HEK293 (cell line): ENCODE measurements around the gene IGFLR1.

ENCODE experiments used
- CTCF ChIA-PET: fragments of 350-600 bp; formaldehyde crosslinking; extraction: SDS; loops from one replicate; lab custom pipeline; 2021; ENCODE audit warnings: antibody characterized with exemption; lab: Yijun Ruan, JAX
- POLR2A ChIA-PET: fragments of 300-600 bp; formaldehyde crosslinking; extraction: SDS; loops from one replicate; lab custom pipeline; 2020; ENCODE audit warnings: antibody characterized with exemption, inconsistent platforms; lab: Yijun Ruan, JAX
- H3K27ac ChIP-seq: fragments of 200-500 bp; sonication (Bioruptor generic); 2 replicates; pipeline ENCODE4 v1.5.1; 2014; ENCODE audit warnings: low read depth, low read length, control low read depth, inconsistent platforms; ENCODE audit errors: extremely low read depth
- H3K36me3 ChIP-seq, 2 experiments: fragments of 200-500 bp in 1 of 2; sonication (Bioruptor generic) in 1 of 2; 1 replicate in 1 of 2; 2 replicates in 1 of 2; pipeline ENCODE4 v1.5.1; 2014 to 2017; ENCODE audit warnings: inconsistent platforms in 2 of 2, low read length in 2 of 2; ENCODE audit not compliant: control insufficient read depth in 2 of 2, insufficient read depth in 1 of 2
- H3K4me1 ChIP-seq: fragments of 200-500 bp; sonication (Bioruptor generic); 2 replicates; pipeline ENCODE4 v1.5.1; 2014; ENCODE audit warnings: mild to moderate bottlenecking, low read length, inconsistent platforms; ENCODE audit not compliant: control insufficient read depth, insufficient read depth
- H3K4me3 ChIP-seq: 2 replicates; pipeline ENCODE4 v1.5.1; 2011; ENCODE audit warnings: low read depth, mild to moderate bottlenecking, control low read depth, low read length, moderate library complexity
- H3K9me3 ChIP-seq: fragments of 200-500 bp; sonication (Bioruptor generic); 2 replicates; pipeline ENCODE4 v1.5.1; 2014; ENCODE audit warnings: low read depth, low read length, inconsistent platforms; ENCODE audit not compliant: control insufficient read depth, insufficient read depth
- PRDM1 ChIP-seq: fragments of 450-650 bp; formaldehyde crosslinking; IDR thresholded peaks from 2 replicates; pipeline ENCODE4; 2016; ENCODE audit warnings: missing biosample characterization, missing genetic modification characterization
- RBAK ChIP-seq: fragments of 450-650 bp; formaldehyde crosslinking; IDR thresholded peaks from 2 replicates; pipeline ENCODE4 v1.5.1; 2016; ENCODE audit warnings: missing biosample characterization, missing genetic modification characterization
- WT1 ChIP-seq: fragments of 450-650 bp; formaldehyde crosslinking; IDR thresholded peaks from 2 replicates; pipeline ENCODE4 v1.5.1; 2016; ENCODE audit warnings: missing biosample characterization, missing genetic modification characterization
- ZIC2 ChIP-seq: fragments of 450-650 bp; formaldehyde crosslinking; IDR thresholded peaks from 2 replicates; pipeline ENCODE4 v1.5.1; 2016; ENCODE audit warnings: missing biosample characterization, missing genetic modification characterization
- ZNF112 ChIP-seq: fragments of 450-650 bp; formaldehyde crosslinking; IDR thresholded peaks from 2 replicates; pipeline ENCODE4 v1.5.0; 2017; ENCODE audit warnings: missing biosample characterization, missing genetic modification characterization
- ZNF121 ChIP-seq: fragments of 450-650 bp; formaldehyde crosslinking; IDR thresholded peaks from 2 replicates; pipeline ENCODE4 v1.5.1; 2016; ENCODE audit warnings: missing biosample characterization, missing genetic modification characterization
- ZNF19 ChIP-seq: fragments of 450-650 bp; formaldehyde crosslinking; IDR thresholded peaks from 2 replicates; pipeline ENCODE4; 2016; ENCODE audit warnings: missing biosample characterization, missing genetic modification characterization, low read depth
- ZNF266 ChIP-seq: fragments of 450-650 bp; formaldehyde crosslinking; IDR thresholded peaks from 2 replicates; pipeline ENCODE4 v1.5.1; 2016; ENCODE audit warnings: missing biosample characterization, missing genetic modification characterization, low read depth
- ZNF274 ChIP-seq, 2 experiments: fragments of 200-500 bp in 1 of 2; fragments of 450-650 bp in 1 of 2; sonication (Bioruptor generic) in 1 of 2; formaldehyde crosslinking in 1 of 2; IDR thresholded peaks; 2 replicates each; pipeline versions ENCODE4 v1.5.1 to v1.6.1; 2014 to 2016; ENCODE audit warnings: borderline replicate concordance in 1 of 2, inconsistent platforms in 1 of 2, low read length in 1 of 2, missing biosample characterization in 1 of 2, missing genetic modification characterization in 1 of 2
- ZNF37A ChIP-seq: fragments of 450-650 bp; IDR thresholded peaks from 2 replicates; pipeline ENCODE4 v1.5.1; 2018; ENCODE audit warnings: missing biosample characterization, missing genetic modification characterization
- ZNF530 ChIP-seq: fragments of 450-650 bp; formaldehyde crosslinking; IDR thresholded peaks from 2 replicates; pipeline ENCODE4 v1.5.1; 2016; ENCODE audit warnings: low read depth, missing biosample characterization, missing genetic modification characterization
- ZNF548 ChIP-seq: fragments of 450-650 bp; formaldehyde crosslinking; IDR thresholded peaks from 2 replicates; pipeline ENCODE4 v1.5.1; 2016; ENCODE audit warnings: missing biosample characterization, missing genetic modification characterization
- ZNF560 ChIP-seq: fragments of 450-650 bp; formaldehyde crosslinking; IDR thresholded peaks from 2 replicates; pipeline ENCODE4 v1.5.1; 2017; ENCODE audit warnings: missing biosample characterization, missing genetic modification characterization, borderline replicate concordance
- ZNF624 ChIP-seq: fragments of 450-650 bp; formaldehyde crosslinking; IDR thresholded peaks from 2 replicates; pipeline ENCODE4 v1.5.1; 2017; ENCODE audit warnings: missing biosample characterization, missing genetic modification characterization
- ZNF629 ChIP-seq: fragments of 450-650 bp; formaldehyde crosslinking; IDR thresholded peaks from 2 replicates; pipeline ENCODE4 v1.5.1; 2017; ENCODE audit warnings: missing biosample characterization, missing genetic modification characterization
- ZNF791 ChIP-seq: fragments of 450-650 bp; formaldehyde crosslinking; IDR thresholded peaks from 2 replicates; pipeline ENCODE4 v1.5.1; 2016; ENCODE audit warnings: missing biosample characterization, missing genetic modification characterization
- TF ChIP-seq, protein P1 (sequence below): fragments of 450-650 bp; formaldehyde crosslinking; IDR thresholded peaks from 2 replicates; pipeline ENCODE4 v1.5.1; 2016; ENCODE audit warnings: missing biosample characterization, missing genetic modification characterization
- TF ChIP-seq, protein P2 (sequence below): fragments of 450-650 bp; formaldehyde crosslinking; IDR thresholded peaks from 2 replicates; pipeline ENCODE4 v1.5.1; 2016; ENCODE audit warnings: missing biosample characterization, missing genetic modification characterization
- TF ChIP-seq, protein P3 (sequence below): fragments of 450-650 bp; formaldehyde crosslinking; IDR thresholded peaks from 2 replicates; pipeline ENCODE4 v1.5.1; 2016; ENCODE audit warnings: missing biosample characterization, missing genetic modification characterization
- TF ChIP-seq, protein P4 (sequence below): fragments of 450-650 bp; formaldehyde crosslinking; IDR thresholded peaks from 2 replicates; pipeline ENCODE4; 2016; ENCODE audit warnings: missing biosample characterization, missing genetic modification characterization
- TF ChIP-seq, protein P5 (sequence below): fragments of 450-650 bp; formaldehyde crosslinking; IDR thresholded peaks from 2 replicates; pipeline ENCODE4 v1.5.1; 2017; ENCODE audit warnings: missing biosample characterization, missing genetic modification characterization

IGFLR1 gene

DNA sequence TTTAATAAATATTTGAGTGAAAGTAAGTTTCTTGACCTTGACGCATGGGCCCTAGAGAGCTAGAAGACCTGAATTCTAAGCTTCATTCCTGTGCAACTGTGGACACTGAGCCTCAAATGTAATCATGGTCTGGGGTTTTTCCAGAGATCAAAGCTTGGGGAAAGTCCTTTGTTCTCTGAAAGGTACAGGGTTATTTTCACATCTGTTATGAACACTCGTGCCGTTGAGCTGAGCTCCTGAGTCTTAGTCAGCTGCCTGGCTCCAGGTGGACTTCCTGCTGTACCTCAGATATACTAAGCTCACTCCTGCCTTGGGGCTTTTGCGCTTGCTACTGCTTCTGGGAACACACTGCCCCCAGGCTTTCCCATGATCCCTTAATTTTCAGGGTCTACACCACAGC, 45.4 kb downstream of the IGFLR1 start (continued):
- TF ChIP-seq, protein P1, sequence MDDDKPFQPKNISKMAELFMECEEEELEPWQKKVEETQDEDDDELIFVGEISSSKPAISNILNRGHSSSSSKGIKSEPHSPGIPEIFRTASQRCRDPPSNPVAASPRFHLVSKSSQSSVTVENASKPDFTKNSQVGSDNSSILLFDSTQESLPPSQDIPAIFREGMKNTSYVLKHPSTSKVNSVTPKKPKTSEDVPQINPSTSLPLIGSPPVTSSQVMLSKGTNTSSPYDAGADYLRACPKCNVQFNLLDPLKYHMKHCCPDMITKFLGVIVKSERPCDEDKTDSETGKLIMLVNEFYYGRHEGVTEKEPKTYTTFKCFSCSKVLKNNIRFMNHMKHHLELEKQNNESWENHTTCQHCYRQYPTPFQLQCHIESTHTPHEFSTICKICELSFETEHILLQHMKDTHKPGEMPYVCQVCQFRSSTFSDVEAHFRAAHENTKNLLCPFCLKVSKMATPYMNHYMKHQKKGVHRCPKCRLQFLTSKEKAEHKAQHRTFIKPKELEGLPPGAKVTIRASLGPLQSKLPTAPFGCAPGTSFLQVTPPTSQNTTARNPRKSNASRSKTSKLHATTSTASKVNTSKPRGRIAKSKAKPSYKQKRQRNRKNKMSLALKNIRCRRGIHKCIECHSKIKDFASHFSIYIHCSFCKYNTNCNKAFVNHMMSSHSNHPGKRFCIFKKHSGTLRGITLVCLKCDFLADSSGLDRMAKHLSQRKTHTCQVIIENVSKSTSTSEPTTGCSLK (tag by site-specific recombination), result no peak

DNA sequence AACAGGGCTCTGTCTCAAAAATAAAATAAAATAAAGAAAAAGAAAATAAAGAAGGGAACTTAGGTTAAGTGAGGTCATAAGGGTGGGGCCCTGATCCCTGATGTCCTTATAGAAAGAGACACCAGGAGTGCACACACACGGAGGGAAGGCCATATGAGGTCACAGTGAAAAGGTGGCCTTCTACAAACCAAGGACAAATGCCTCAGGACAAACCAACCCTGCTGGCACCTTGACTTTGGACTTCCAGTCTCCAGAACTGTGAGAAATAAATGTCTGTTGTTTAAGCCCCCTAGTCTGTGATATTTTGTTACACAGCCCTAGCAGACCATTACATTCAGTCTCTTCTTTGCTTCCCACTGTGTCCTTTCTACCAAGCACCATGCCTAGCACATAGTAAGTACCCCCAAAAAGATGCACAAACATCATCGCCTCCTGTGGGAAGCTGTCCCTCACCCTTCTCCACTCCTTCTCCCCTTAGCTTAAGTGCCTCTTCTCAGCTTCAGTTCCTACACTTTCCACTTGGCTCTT, 46.3 kb downstream of the IGFLR1 start:
- no peaks in the 10 kb centered on the region for H3K36me3 ChIP-seq
- no peak for TF ChIP-seq ZNF791
- TF ChIP-seq ZNF548, result peak; percentile 97
- TF ChIP-seq, protein P2, sequence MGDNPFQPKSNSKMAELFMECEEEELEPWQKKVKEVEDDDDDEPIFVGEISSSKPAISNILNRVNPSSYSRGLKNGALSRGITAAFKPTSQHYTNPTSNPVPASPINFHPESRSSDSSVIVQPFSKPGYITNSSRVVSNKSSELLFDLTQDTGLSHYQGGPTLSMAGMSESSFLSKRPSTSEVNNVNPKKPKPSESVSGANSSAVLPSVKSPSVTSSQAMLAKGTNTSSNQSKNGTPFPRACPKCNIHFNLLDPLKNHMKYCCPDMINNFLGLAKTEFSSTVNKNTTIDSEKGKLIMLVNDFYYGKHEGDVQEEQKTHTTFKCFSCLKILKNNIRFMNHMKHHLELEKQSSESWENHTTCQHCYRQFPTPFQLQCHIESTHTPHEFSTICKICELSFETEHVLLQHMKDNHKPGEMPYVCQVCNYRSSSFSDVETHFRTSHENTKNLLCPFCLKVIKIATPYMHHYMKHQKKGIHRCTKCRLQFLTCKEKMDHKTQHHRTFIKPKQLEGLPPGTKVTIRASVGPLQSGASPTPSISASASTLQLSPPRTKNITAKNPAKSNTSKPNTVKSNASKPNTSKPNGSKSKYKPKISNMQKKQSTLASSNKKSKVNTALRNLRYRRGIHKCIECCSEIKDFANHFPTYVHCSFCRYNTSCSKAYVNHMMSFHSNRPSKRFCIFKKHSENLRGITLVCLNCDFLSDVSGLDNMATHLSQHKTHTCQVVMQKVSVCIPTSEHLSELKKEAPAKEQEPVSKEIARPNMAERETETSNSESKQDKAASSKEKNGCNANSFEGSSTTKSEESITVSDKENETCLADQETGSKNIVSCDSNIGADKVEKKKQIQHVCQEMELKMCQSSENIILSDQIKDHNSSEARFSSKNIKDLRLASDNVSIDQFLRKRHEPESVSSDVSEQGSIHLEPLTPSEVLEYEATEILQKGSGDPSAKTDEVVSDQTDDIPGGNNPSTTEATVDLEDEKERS, result 0 out of 2 replicates have a peak, but pooled peaks have one; percentile 11
- peak; percentile 94 for TF ChIP-seq RBAK
- H3K27ac ChIP-seq, result no peak overlapping the region
- CTCF ChIA-PET, result interaction anchor here (0.5 to 10.4 kb wide), 14 partner anchors 8 to 1521 kb away, joined by 3 to 119 read pairs (median 4); partner anchors contain the start of genes LIN37, PSENEN, U2AF1L4 and ZBTB32
- H3K4me3 ChIP-seq, result no peak overlapping the region
- POLR2A ChIA-PET, result interaction anchor here (1.2 to 2.4 kb wide), 2 partner anchors 18 to 235 kb away, joined by 3 to 6 read pairs; no protein-coding TSS in a partner anchor
- no peaks in the 10 kb centered on the region for H3K4me1 ChIP-seq
- no peaks in the 10 kb centered on the region; the same call in 1 of the 2 replicates for H3K9me3 ChIP-seq

DNA sequence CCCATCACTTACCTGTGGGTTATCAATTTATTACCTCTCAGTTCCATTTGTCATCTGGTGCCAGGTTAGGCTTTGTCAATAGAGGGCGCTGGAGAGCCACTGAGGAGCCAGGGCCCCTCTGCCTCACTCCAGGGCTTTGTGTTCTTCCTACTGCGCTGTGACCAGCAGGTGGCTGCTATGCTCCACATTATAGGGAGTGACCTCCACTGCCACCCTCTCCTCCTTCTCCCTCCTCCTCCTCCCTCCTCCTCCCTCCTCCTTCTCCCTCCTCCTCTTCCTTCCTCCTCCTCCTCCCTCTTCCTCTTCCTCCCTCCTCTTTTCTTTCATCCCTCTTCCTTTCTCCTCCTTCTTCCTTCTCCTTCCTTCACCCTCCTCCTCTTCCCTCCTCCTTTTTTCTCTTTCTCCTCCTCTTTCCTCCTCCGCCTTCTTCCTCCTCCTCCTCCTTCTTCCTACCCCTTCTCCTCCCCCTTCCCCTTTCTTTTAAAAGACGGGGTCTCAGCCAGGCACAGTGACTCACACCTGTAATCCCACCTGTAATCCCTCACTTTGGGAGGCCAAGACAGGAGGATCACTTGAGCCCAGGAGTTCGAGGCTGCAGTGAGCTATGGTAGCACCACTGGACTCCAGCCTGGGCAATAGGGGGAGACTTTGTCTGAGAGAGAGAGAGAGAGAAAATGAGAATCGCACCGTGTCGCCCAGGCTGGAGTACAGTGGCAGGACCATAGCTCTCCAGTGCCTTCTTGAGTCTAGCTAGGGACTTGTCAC, 48.2 kb downstream of the IGFLR1 start:
- Histone ChIP-seq H3K36me3 (no peaks in the 10 kb centered on the region; a peak in 1 of 3 replicates), H3K9me3 (no peaks in the 10 kb centered on the region; the same call in 1 of the 2 replicates), H3K27ac (no peak overlapping the region), H3K4me1 (no peaks in the 10 kb centered on the region), H3K4me3 (no peak overlapping the region)
- ChIA-PET CTCF (interaction anchor here (0.6 to 10.4 kb wide), 54 partner anchors 8 to 552 kb away, joined by 3 to 119 read pairs (median 5); partner anchors contain the start of genes COX6B1, HSPB6, LIN37 and PROSER3), POLR2A (interaction anchor here (0.9 to 1.1 kb wide), 2 partner anchors 9 to 54 kb away, joined by 3 to 4 read pairs; partner anchors contain the start of gene LIN37)
- no peak for TF ChIP-seq ZNF274 (IDR thresholded peaks at IDR 0.05; ENCODE audit: low read length)
- 0 out of 2 replicates have a peak, but pooled peaks have one; percentile 15 for TF ChIP-seq ZNF274 (tag by site-specific recombination; IDR thresholded peaks at IDR 0.05; ENCODE audit: borderline replicate concordance)
- no peak for TF ChIP-seq RBAK
- no peak for TF ChIP-seq ZNF112 (tag by site-specific recombination)
- TF ChIP-seq ZNF530 (tag by site-specific recombination), result peak; percentile 80; the same call in 1 of the 2 replicates
- TF ChIP-seq ZNF629 (tag by site-specific recombination), result peak; percentile 72
- TF ChIP-seq, protein P3, sequence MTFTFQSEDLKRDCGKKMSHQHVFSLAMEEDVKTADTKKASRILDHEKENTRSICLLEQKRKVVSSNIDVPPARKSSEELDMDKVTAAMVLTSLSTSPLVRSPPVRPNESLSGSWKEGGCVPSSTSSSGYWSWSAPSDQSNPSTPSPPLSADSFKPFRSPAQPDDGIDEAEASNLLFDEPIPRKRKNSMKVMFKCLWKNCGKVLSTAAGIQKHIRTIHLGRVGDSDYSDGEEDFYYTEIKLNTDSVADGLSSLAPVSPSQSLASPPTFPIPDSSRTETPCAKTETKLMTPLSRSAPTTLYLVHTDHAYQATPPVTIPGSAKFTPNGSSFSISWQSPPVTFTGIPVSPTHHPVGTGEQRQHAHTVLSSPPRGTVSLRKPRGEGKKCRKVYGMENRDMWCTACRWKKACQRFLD, result 0 out of 2 replicates have a peak, but pooled peaks have one; percentile 79
- no peak for TF ChIP-seq ZNF560 (tag by site-specific recombination)
- 0 out of 2 replicates have a peak, but pooled peaks have one; percentile 8 for TF ChIP-seq ZNF121 (tag by site-specific recombination)
- TF ChIP-seq, protein P4, sequence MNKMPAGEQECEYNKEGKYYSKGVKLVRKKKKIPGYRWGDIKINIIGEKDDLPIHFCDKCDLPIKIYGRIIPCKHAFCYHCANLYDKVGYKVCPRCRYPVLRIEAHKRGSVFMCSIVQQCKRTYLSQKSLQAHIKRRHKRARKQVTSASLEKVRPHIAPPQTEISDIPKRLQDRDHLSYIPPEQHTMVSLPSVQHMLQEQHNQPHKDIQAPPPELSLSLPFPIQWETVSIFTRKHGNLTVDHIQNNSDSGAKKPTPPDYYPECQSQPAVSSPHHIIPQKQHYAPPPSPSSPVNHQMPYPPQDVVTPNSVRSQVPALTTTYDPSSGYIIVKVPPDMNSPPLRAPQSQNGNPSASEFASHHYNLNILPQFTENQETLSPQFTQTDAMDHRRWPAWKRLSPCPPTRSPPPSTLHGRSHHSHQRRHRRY (tag by site-specific recombination), result 0 out of 2 replicates have a peak, but pooled peaks have one; percentile 39
- peak; percentile 90 for TF ChIP-seq WT1
- 0 out of 2 replicates have a peak, but pooled peaks have one; percentile 21 for TF ChIP-seq ZNF266 (tag by site-specific recombination)
- TF ChIP-seq ZIC2, result peak; percentile 90
- TF ChIP-seq ZNF19 (tag by site-specific recombination), result no peak
- TF ChIP-seq ZNF37A (tag by site-specific recombination), result no peak
- no peak for TF ChIP-seq ZNF624 (tag by site-specific recombination)
- TF ChIP-seq PRDM1 (tag by site-specific recombination), result peak; percentile 47
- TF ChIP-seq, protein P5, sequence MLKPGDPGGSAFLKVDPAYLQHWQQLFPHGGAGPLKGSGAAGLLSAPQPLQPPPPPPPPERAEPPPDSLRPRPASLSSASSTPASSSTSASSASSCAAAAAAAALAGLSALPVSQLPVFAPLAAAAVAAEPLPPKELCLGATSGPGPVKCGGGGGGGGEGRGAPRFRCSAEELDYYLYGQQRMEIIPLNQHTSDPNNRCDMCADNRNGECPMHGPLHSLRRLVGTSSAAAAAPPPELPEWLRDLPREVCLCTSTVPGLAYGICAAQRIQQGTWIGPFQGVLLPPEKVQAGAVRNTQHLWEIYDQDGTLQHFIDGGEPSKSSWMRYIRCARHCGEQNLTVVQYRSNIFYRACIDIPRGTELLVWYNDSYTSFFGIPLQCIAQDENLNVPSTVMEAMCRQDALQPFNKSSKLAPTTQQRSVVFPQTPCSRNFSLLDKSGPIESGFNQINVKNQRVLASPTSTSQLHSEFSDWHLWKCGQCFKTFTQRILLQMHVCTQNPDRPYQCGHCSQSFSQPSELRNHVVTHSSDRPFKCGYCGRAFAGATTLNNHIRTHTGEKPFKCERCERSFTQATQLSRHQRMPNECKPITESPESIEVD (tag by site-specific recombination), result no peak
